SH-SY5Y (cell line): ENCODE data around the gene RAB8A.

ENCODE experiments used
- GATA2 ChIP-seq: IDR thresholded peaks from 2 replicates; pipeline ENCODE4 v1.6.1; 2011; ENCODE audit warnings: mild to moderate bottlenecking, low read depth, low read length
- GATA3 ChIP-seq: IDR thresholded peaks from 2 replicates; pipeline ENCODE4 v1.6.1; 2011; ENCODE audit warnings: low read depth, mild to moderate bottlenecking, low read length, moderate library complexity

Gene RAB8A

DNA sequence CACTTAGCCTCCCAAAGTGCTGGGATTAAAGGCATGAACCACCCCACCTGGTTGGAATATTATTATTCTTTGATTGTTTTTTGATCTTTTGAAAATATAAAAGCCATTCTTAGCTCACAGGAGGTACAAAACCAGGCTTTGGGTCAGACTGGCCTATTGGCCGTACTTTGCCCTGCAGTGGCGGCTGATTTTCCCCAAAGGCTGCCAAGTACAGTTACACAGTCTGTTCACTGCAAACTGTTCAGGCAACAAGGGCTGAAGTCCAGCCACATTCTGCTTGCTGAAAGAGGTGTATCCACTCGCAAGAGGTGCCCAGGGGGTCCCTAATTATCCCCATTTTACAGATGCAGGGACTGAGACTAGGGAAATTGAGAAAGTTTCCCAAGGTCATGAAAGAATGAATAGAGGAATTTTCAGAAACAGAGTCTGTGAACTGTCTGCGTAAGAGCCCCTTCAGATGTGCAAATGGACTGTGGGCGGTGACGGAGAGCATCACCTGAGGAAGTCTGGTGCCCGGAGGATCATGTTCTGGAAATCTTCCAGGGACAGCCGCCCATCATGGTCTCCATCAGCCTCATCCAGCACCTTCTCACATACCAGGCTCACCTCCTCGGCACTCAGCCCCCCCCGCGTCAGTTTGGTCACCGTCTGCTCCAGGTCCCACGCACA is 52.7 kb downstream of the RAB8A start:
- TF ChIP-seq GATA3 (no peak), GATA2 (no peak)

DNA sequence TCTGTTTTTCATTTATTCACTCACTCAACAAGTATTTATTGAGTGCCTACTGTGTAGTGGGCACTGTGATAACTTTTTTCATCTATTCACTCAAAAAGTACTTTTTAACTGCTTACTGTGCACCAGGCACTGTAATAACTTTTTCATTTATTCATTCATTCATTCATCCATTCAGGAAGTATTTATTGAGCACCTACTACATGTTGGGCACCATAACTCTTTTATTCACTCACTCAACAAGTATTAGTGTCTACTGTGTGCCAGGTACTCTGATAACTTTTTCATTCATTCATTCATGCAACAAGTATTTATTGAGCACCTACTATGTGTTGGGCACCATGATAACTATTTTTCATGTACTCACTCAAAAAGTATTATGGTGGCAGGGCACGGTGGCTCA is 54.7 kb downstream of the RAB8A start:
- TF ChIP-seq GATA3 (no peak), GATA2 (no peak)

DNA sequence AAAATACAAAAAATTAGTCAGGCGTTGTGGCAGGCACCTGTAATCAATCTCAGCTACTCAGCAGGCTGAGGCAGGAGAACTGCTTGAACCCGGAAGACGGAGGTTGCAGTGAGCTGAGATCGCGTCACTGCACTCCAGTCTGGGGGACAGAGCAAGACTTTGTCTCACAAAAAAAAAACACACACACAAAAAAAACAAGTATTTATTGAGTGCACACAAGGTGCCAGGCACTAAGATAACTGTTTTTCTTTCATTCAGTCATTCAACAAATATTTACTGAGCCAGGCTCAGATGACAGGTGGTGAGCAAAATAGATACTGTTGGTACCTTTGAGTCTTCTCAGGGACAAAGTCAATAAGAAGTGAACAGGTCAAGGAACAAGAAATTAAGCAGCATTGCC is 55.4 kb downstream of the RAB8A start:
- TF ChIP-seq GATA2, result no peak
- TF ChIP-seq GATA3, result no peak

DNA sequence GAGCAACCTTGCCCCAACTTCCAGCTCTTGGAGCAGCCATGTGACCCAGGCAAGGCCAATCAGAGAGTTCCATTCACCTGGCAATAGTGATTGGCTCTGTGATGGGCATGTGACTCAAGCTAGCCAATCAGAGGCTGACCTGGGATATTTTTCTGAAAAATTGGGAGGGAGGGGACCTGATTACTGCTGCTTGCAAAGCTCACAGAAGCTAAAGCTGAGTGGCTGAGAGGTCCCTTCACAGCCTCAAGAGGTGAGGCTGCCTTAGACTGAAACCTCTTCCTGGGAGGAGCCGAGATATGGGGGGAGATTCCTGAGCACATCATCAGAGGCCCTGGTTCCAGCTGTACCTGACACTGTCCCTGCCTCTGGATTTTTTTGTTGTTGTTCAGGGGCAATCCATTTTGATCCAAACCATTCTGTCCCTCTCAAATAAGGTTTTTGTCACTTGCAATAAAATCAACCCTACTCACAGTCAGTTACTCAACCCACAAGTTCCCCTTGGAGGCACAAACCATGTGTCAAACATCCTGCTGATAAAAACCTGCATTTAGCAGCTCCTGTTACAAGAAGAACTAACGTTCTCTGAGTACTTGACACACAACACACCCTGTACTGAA is 56.9 kb downstream of the RAB8A start:
- TF ChIP-seq GATA3 (no peak), GATA2 (no peak)

DNA sequence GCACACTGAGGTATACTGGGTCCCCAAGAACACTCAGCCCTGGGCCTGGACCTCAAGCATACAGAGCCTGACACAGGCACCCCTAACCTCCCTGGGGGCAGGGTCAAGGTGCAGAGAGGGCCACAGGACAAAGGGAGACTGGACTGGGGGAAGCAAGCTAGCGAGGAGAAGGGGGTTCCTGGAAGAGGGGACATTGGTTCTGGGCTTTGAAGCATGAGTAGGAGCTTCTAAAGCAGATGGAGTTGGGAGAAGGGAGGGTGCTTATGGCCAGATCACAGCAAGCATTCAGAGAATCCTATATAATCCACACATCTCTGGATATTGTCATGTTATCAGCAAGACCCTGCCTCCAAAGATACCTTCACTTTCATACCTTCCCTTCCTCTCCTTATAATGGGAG is 58.4 kb downstream of the RAB8A start:
- TF ChIP-seq GATA3, result no peak
- no peak for TF ChIP-seq GATA2

DNA sequence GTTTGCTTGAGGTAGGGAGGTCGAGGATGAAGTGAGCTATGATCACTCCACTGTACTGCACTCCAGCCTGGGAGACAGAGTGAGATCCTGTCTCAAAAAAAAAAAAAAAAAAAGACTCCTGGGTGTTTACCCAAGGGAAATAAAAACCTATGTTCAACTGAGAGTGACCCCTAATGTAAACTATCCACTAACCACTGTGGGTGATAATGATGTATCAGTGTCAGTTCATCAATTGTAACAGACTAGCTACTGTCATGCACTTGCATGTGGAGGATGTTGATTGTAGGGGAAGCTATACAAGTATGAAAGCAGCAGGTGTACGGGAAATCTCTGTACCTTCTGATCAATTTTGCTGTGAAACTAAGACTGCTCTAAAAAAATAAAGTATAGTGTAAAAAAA is 64.3 kb downstream of the RAB8A start:
- TF ChIP-seq GATA3 (no peak), GATA2 (no peak)

DNA sequence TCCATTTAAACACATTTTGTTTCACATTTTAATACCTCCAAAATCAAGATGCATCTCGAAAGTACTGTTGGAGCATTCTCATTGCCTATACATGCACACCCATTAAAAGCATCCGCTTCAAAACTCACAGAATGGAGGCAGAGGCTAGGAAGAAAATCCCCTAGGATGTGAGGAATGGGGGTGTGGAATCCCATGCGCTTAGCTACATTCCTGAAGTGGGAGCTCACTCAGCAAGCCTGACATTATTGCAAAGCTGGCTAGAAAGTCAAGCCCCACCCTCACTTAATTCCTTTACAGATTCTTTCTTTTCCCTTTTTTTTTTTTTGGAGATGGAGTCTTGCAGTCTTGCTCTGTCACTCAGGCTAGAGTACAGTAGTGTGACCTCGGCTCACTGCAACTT is 68.9 kb downstream of the RAB8A start:
- TF ChIP-seq GATA2, result no peak
- TF ChIP-seq GATA3, result no peak
